ENCODE measurements around the gene SKOR1. TPM values are rescaled to one million over a fixed set of nuclear protein-coding genes. Genes with fewer than 3 reads are reported as not detected.

The SKOR1 gene
- total RNA-seq, 1 donor from 2014 or later: not detected

GRCh38 chr15:67818464-67818863 lies 6.8 kb upstream of the SKOR1 start:
- no peak for DNase-seq

GRCh38 chr15:67819636-67820035 lies 5.7 kb upstream of the SKOR1 start:
- DNase-seq: no peak

GRCh38 chr15:67820122-67820991 lies 5.0 kb upstream of the SKOR1 start:
- no peak for DNase-seq

GRCh38 chr15:67820992-67821783 lies 4.1 kb upstream of the SKOR1 start:
- DNase-seq: peak; percentile 74

GRCh38 chr15:67821784-67822440 lies 3.4 kb upstream of the SKOR1 start:
- no peak for DNase-seq

- DNase-seq: no peak
Observed at GRCh38 chr15:67822537-67823313, 2.6 kb upstream of the SKOR1 start.

GRCh38 chr15:67823314-67824196 lies 1.8 kb upstream of the SKOR1 start:
- no peak for DNase-seq

GRCh38 chr15:67824197-67824968 lies 926 bp upstream of the SKOR1 start:
- no peak for DNase-seq

GRCh38 chr15:67825881-67826716 lies 790 bp downstream of the SKOR1 start:
- no peak for DNase-seq

GRCh38 chr15:67826717-67827561 lies 1.6 kb downstream of the SKOR1 start:
- no peak for DNase-seq

- DNase-seq: no peak
Observed at GRCh38 chr15:67827562-67828277, 2.4 kb downstream of the SKOR1 start.

GRCh38 chr15:67828278-67828968 lies 3.1 kb downstream of the SKOR1 start:
- no peak for DNase-seq

- no peak for DNase-seq
Observed at GRCh38 chr15:67828969-67829646, 3.8 kb downstream of the SKOR1 start.

- no peak for DNase-seq
Observed at GRCh38 chr15:67829647-67830504, 4.6 kb downstream of the SKOR1 start.

- DNase-seq: no peak
Observed at GRCh38 chr15:67831363-67831762, 6.1 kb downstream of the SKOR1 start.

Measured in dermis blood vessel endothelial cell (primary cell).